Frontal cortex (tissue), 4 donors: Measurements from ENCODE around the gene CLDN5. TPM values are rescaled to one million over a fixed set of nuclear protein-coding genes. Genes with fewer than 3 reads are reported as not detected.

Experiments used
- DNase-seq, 2 donors: peaks; one replicate each; pipeline ENCODE4 v3.0.0; 2012; ENCODE audit warnings: low spot score in 2 of 2
- FAIRE-seq: peaks from 2 replicates; lab custom pipeline; 2012; peaks lifted over from hg19 to GRCh38; lab: Jason Lieb, UNC
- total RNA-seq: library from RNA; depleted of rRNA; stranded (reverse); fragments of >200 nt; gene quantifications from one replicate; pipeline ENCODE4 v1.2.3, GENCODE V29; 2014
- donor health status: control.
- donor health status: control.
- donor health status: control.

Gene CLDN5
- total RNA-seq, 1 donor from 2014 or later = 84.8 TPM

DNA sequence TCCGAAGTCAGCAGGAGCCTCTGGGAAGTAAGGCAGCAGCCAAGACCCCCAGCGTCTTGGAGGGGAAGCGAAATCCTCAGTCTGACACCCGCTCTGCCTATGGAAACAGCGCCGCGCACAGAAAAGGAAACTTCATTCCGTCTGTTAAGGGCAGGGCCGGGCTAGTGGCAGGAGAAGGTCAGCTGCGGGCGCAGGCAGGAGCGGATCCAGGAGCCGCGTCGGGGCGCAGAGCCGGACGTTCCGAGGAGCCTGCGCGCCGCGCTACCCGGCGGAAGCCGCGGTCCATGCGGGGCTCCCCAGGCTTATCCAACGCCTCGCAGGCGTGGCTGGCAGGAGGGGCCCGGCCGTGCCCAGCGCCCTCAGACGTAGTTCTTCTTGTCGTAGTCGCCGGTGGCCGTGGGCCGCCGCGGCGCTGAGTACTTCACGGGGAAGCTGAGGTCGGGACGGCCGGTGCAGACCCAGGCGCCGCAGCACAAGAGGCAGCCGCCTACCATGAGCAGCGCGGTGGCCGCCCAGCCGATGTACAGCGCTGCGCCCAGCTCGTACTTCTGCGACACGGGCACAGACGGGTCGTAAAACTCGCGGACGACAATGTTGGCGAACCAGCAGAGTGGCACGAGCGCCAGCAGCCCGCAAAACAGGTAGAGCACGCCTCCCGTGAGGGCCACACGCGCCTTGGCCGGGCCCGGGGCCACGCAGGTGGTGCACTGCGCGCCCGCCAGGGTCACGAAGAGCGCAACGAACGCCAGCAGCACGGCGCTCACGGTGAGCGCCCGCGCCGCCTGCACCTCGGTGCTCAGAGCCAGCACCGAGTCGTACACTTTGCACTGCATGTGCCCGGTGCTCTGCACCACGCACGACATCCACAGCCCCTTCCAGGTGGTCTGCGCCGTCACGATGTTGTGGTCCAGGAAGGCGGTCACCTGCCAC lies 705 bp downstream of the CLDN5 start:
- DNase-seq (no peak), FAIRE-seq (no peak)

- FAIRE-seq = no peak
- no peak for DNase-seq
These were observed 1.4 kb downstream of the CLDN5 start for GRCh38 chr22:19522881-19523239.

GRCh38 chr22:19522190-19522880 lies 1.9 kb downstream of the CLDN5 start:
- FAIRE-seq (no peak), DNase-seq (peak; percentile 42 to 51)

DNA sequence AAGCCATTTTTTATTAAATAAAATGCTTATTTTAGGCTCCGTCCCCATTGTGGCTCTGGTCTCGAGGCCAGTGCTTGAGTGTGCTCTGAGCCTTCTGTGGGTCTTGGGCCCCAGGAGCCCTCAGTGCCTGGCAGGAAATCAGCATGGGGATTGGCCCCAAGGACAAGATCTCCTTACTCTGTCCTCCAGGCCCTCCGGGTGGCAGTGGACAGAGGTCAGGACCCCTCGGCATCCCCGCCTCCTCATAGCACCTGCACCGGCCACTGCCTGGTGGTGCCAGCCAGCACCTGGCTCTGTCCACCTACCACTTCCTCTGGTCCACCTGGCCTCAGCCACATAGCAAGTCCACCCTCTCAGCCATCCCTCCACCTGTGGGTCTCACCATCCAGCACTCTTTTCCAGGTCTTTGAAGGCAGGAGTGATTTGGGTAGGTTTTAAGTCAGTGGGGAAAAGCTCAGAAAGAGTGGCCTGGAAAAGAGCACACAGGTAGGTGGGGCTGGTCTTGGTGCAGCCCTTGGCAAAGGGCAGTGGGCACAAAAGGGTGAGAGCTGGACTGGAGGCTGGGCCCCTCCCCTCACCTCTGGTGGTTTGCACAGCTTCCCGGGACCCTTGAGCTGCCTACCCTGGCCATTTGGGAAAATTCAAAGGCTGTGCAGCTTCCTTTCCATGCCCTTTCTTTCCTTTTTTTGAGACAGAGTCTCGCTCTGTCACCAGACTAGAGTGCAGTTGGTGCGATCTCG lies 3.5 kb downstream of the CLDN5 start:
- FAIRE-seq (no peak), DNase-seq (no peak)

GRCh38 chr22:19520007-19520406 lies 4.2 kb downstream of the CLDN5 start:
- FAIRE-seq (no peak), DNase-seq (no peak)

- FAIRE-seq (no peak), DNase-seq (no peak)
These were observed 4.9 kb downstream of the CLDN5 start for GRCh38 chr22:19519041-19519926.

- no peak for FAIRE-seq
- DNase-seq = no peak
These were observed 5.6 kb downstream of the CLDN5 start for GRCh38 chr22:19518635-19519034.

GRCh38 chr22:19517919-19518611 lies 6.1 kb downstream of the CLDN5 start:
- FAIRE-seq = no peak
- DNase-seq = no peak

GRCh38 chr22:19517171-19517500 lies 7.1 kb downstream of the CLDN5 start:
- DNase-seq (no peak), FAIRE-seq (no peak)

DNA sequence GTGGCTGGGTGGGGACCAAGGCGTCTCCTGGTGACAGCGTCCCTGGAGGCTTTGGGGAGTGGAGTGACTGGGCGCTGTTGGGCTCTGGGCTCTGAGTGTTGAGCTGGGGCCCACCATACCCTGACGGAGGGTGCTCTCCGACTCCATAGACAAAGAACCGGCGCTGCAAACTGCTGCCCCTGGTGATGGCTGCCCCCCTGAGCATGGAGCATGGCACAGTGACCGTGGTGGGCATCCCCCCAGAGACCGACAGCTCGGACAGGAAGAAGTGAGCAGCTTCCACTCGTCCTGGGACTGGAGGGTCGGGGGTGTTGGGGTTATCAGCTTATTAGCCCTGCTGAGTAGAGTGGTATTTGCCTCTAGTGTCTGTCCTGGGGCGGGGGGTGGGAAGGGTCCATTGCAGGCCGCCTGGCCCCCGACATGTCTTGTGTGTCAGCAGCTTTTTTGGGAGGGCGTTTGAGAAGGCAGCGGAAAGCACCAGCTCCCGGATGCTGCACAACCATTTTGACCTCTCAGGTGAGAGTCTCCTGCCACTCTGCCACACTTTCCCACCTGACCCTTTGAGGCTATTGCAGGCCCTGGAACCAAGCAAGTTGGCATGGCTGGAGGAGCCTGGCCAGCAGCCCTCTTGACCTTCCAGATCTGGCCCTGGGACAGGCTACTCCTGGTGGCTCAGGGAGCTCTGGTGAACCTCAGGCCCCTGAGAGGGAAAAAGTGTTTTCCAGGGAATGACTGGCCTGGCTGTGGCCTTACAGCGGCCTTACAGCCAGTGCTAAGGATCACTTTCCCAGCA lies 7.6 kb downstream of the CLDN5 start:
- no peak for FAIRE-seq
- DNase-seq = no peak

- no peak for FAIRE-seq
- no peak for DNase-seq
These were observed 8.4 kb downstream of the CLDN5 start for GRCh38 chr22:19515654-19516377.

- no peak for FAIRE-seq
- no peak for DNase-seq
These were observed 9.2 kb downstream of the CLDN5 start for GRCh38 chr22:19514831-19515565.

DNA sequence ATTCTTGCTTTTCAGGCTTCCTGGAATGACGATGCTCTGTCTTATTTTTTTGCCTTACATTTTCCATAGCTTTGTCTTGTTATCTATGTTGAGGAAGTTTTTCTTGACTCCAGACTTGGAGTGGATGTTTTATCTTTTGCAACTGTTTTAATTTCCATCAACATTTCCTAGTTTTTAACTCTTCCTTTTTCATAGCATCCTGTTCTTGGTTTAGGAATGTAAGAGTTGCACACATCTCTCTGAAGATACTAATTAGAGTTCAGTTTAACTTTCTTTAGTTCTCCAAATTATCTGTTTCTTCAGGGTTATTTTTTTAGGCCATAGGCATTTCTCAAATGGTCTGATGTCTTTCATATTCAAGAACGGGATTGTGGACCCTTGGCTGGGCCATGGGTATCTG lies 10.4 kb downstream of the CLDN5 start:
- FAIRE-seq (no peak), DNase-seq (no peak)

GRCh38 chr22:19510919-19511341 lies 13.3 kb downstream of the CLDN5 start:
- FAIRE-seq = no peak
- DNase-seq = no peak

DNA sequence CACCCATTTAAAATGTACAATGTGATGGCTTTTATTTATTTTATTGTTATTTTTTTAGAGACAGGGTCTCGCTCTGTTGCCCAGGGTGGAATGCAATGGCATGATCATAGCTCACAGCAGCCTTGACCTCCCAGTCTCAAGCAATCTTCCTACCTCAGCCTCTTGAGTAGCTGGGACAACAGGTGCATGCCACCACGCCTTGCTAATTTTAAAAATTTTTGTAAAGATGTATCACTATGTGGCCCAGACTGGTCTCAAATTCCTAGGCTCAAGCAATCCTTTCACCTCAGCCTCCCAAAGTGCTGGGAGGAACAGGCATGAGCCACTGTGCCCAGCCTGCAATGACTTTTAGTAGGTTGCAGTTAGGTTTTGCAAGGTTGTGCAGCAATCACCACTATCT lies 14.3 kb downstream of the CLDN5 start:
- no peak for FAIRE-seq

DNA sequence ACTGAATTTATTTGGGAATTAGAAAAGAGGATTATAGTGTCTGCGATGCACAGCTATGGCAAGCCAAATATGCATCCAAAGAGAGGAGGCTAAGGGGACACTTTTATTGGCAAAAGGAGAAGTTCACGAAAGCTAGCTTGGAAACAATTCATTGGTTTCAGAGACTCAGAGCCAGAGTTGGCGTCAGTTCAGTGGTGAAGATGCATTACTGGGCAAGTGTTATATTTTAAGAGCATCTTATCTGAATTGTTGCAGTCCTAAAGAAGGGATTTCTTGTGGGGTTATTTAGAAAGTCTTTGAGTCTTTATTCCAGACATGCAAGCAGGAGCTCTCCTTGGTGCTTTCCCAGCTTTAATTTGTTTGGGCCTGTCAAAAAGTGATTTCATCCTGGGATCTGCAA lies 15.0 kb downstream of the CLDN5 start:
- FAIRE-seq (no peak), DNase-seq (no peak)

More for the DNA sequence above, 14.3 kb downstream of the CLDN5 start:
- no peak for DNase-seq
